ENCODE results near the gene U2AF2.

U2AF2 gene

GRCh38 chr19:55626350-55626749 is 28.5 kb upstream of the U2AF2 start:
- no peaks in the 10 kb centered on the region for H3K4me1 ChIP-seq (ENCODE audit: low read length)
- H3K4me2 ChIP-seq (ENCODE audit: low read depth, low read length), result no peak overlapping the region
- H3K79me2 ChIP-seq (ENCODE audit: low read length), result no peaks in the 10 kb centered on the region; the same call in 1 of the 2 replicates
- H4K20me1 ChIP-seq (ENCODE audit: insufficient read depth, low read length), result no peaks in the 10 kb centered on the region
- no peaks in the 10 kb centered on the region for H3K9me2 ChIP-seq (replicated peaks; ENCODE audit: insufficient read depth, low read length)
- H3F3A ChIP-seq (ENCODE audit: insufficient read depth, low read length), result 0 out of 2 replicates have a peak, but pooled peaks cover 9% of the 10 kb centered on the region
- H3K27ac ChIP-seq (ENCODE audit: low read length), result no peak overlapping the region
- TF ChIP-seq EZH2 (optimal IDR thresholded peaks at IDR 0.05; ENCODE audit: low read depth, low read length), result no peak
- no peak for TF ChIP-seq CTCF (IDR thresholded peaks at IDR 0.05; ENCODE audit: low read length)
- TF ChIP-seq EZH2phosphoT487 (IDR thresholded peaks at IDR 0.05; ENCODE audit: low read length), result no peak
- peaks cover 23% of the 10 kb centered on the region for H3K27me3 ChIP-seq (replicated peaks; ENCODE audit: insufficient read depth, low read length)
- H2AFZ ChIP-seq (ENCODE audit: low read length), result no peak overlapping the region
- no peak for DNase-seq
- no peaks in the 10 kb centered on the region for H3K36me3 ChIP-seq (replicated peaks; ENCODE audit: insufficient read depth, low read length)
- no peak overlapping the region for H3K9ac ChIP-seq (ENCODE audit: low read length)
- no peaks in the 10 kb centered on the region for H3K9me3 ChIP-seq (replicated peaks; ENCODE audit: insufficient read depth, low read length)
- no peak overlapping the region for H3K4me3 ChIP-seq (ENCODE audit: low read length)

GRCh38 chr19:55632463-55632834 is 22.4 kb upstream of the U2AF2 start:
- peak; percentile 93 for DNase-seq
- H4K20me1 ChIP-seq (ENCODE audit: insufficient read depth, low read length), result no peaks in the 10 kb centered on the region
- H3F3A ChIP-seq (ENCODE audit: insufficient read depth, low read length), result peaks cover 9% of the 10 kb centered on the region
- no peak overlapping the region for H2AFZ ChIP-seq (ENCODE audit: low read length)
- no peaks in the 10 kb centered on the region for H3K9me2 ChIP-seq (replicated peaks; ENCODE audit: insufficient read depth, low read length)
- H3K4me3 ChIP-seq (ENCODE audit: low read length), result no peak overlapping the region
- H3K9me3 ChIP-seq (replicated peaks; ENCODE audit: insufficient read depth, low read length), result no peaks in the 10 kb centered on the region
- no peak overlapping the region for H3K4me2 ChIP-seq (ENCODE audit: low read depth, low read length)
- no peak overlapping the region for H3K9ac ChIP-seq (ENCODE audit: low read length)
- no peaks in the 10 kb centered on the region for H3K36me3 ChIP-seq (replicated peaks; ENCODE audit: insufficient read depth, low read length)
- no peak overlapping the region for H3K27ac ChIP-seq (ENCODE audit: low read length)
- H3K79me2 ChIP-seq (ENCODE audit: low read length), result peaks cover 26% of the 10 kb centered on the region
- H3K27me3 ChIP-seq (replicated peaks; ENCODE audit: insufficient read depth, low read length), result peaks cover 15% of the 10 kb centered on the region
- peaks cover 13% of the 10 kb centered on the region for H3K4me1 ChIP-seq (ENCODE audit: low read length)
- TF ChIP-seq CTCF (IDR thresholded peaks at IDR 0.05; ENCODE audit: low read length), result peak; percentile 91
- no peak for TF ChIP-seq EZH2 (optimal IDR thresholded peaks at IDR 0.05; ENCODE audit: low read depth, low read length)

GRCh38 chr19:55633861-55634260 is 21.0 kb upstream of the U2AF2 start:
- Histone ChIP-seq H3K27ac (ENCODE audit: low read length) (no peak overlapping the region), H3K9me3 (replicated peaks; ENCODE audit: insufficient read depth, low read length) (no peaks in the 10 kb centered on the region), H3K4me2 (ENCODE audit: low read depth, low read length) (peak overlapping the region; percentile 95; the same call in 1 of the 2 replicates), H3K9ac (ENCODE audit: low read length) (no peak overlapping the region), H2AFZ (ENCODE audit: low read length) (peak overlapping the region; percentile 66; the same call in 1 of the 2 replicates), H3K79me2 (ENCODE audit: low read length) (peaks cover 34% of the 10 kb centered on the region), H4K20me1 (ENCODE audit: insufficient read depth, low read length) (no peaks in the 10 kb centered on the region), H3K27me3 (replicated peaks; ENCODE audit: insufficient read depth, low read length) (peaks cover 10% of the 10 kb centered on the region), H3F3A (ENCODE audit: insufficient read depth, low read length) (peaks cover 20% of the 10 kb centered on the region), H3K9me2 (replicated peaks; ENCODE audit: insufficient read depth, low read length) (no peaks in the 10 kb centered on the region), H3K36me3 (replicated peaks; ENCODE audit: insufficient read depth, low read length) (no peaks in the 10 kb centered on the region), H3K4me1 (ENCODE audit: low read length) (peaks cover 13% of the 10 kb centered on the region), H3K4me3 (ENCODE audit: low read length) (peak overlapping the region; percentile 99; the same call in 1 of the 2 replicates)
- TF ChIP-seq EZH2phosphoT487 (IDR thresholded peaks at IDR 0.05; ENCODE audit: low read length) (no peak), EZH2 (optimal IDR thresholded peaks at IDR 0.05; ENCODE audit: low read depth, low read length) (no peak), CTCF (IDR thresholded peaks at IDR 0.05; ENCODE audit: low read length) (no peak)
- no peak for DNase-seq

All from MM.1S (cell line).